T-cell (primary cell): ENCODE data around the gene CCNT1. TPM values are rescaled to one million over a fixed set of nuclear protein-coding genes. Genes with fewer than 3 reads are reported as not detected.

Source experiments
- ATAC-seq, 4 experiments: fragments of 200-7000 bp in 3 of 4; fragments of 150-1000 bp in 1 of 4; cut with Tn5 transposase; replicated peaks in 1 of 4; 1 replicate in 3 of 4; 2 replicates in 1 of 4; pipeline ENCODE4 v1.10.0; 2021; ENCODE audit warnings: moderate library complexity in 3 of 4, mild to moderate bottlenecking in 2 of 4, moderate number of reproducible peaks in 1 of 4
- CTCF ChIA-PET, 2 donors: fragments of 300-600 bp; sonication (Branson Sonifier 250); formaldehyde crosslinking; loops; one replicate each; lab custom pipeline; 2022; ENCODE audit warnings: antibody characterized with exemption in 2 of 2; lab: Charles Lee
- POLR2A ChIA-PET, 2 donors: fragments of 300-600 bp; sonication (Branson Sonifier 250); formaldehyde crosslinking; loops; one replicate each; lab custom pipeline; 2022; ENCODE audit warnings: antibody characterized with exemption in 2 of 2; lab: Charles Lee
- DNase-seq, 35 experiments: peaks; one replicate each; pipeline versions ENCODE4 v3.0.0 to v3.0.0-alpha.2; 2013 to 2023
- H3K27ac ChIP-seq: one replicate; pipeline ENCODE4 v1.5.1; 2013; ENCODE audit warnings: low read length
- H3K27me3 ChIP-seq, 2 experiments: replicated peaks in 1 of 2; 1 replicate in 1 of 2; 2 replicates in 1 of 2; pipeline versions ENCODE4 v1.6.1 to v1.7.0; 2013; ENCODE audit warnings: low read length in 1 of 2, mixed read lengths in 1 of 2; ENCODE audit not compliant: control insufficient read depth in 2 of 2, insufficient read depth in 2 of 2; ENCODE audit errors: extremely low read depth in 1 of 2
- H3K36me3 ChIP-seq, 2 donors: 1 replicate in 1 of 2; 2 replicates in 1 of 2; pipeline versions ENCODE4 v1.6.1 to v1.7.0; 2013; ENCODE audit warnings: low read length in 1 of 2; ENCODE audit not compliant: control insufficient read depth in 2 of 2, insufficient read depth in 1 of 2; ENCODE audit errors: extremely low read depth in 1 of 2
- H3K4me1 ChIP-seq, 2 experiments: 1 replicate in 1 of 2; 2 replicates in 1 of 2; pipeline versions ENCODE4 v1.6.1 to v1.7.0; 2013; ENCODE audit warnings: low read length in 2 of 2, mixed read lengths in 1 of 2; ENCODE audit not compliant: insufficient read depth in 2 of 2, control insufficient read depth in 1 of 2; ENCODE audit errors: extremely low read depth in 1 of 2
- H3K4me3 ChIP-seq, 2 donors: 1 replicate in 1 of 2; 2 replicates in 1 of 2; pipeline versions ENCODE4 v1.5.1 to v1.7.0; 2013; ENCODE audit warnings: mild to moderate bottlenecking in 2 of 2, low read length in 1 of 2, moderate library complexity in 1 of 2; ENCODE audit not compliant: control insufficient read depth in 1 of 2; ENCODE audit errors: extremely low read depth in 1 of 2
- H3K9me3 ChIP-seq: 2 replicates; pipeline ENCODE4 v1.7.0; 2013
- H3K27ac Mint-ChIP-seq, 2 donors: one replicate each; pipeline ENCODE4 v1.8.0; 2020 to 2021; ENCODE audit warnings: mild to moderate bottlenecking in 2 of 2, mixed read lengths in 2 of 2
- H3K27me3 Mint-ChIP-seq, 2 donors: one replicate each; pipeline ENCODE4 v1.8.0; 2021 to 2022; ENCODE audit warnings: mixed read lengths in 2 of 2
- H3K36me3 Mint-ChIP-seq: one replicate; pipeline ENCODE4 v1.8.0; 2021; ENCODE audit warnings: mixed read lengths
- H3K4me1 Mint-ChIP-seq, 3 donors: one replicate each; pipeline ENCODE4 v1.8.0; 2020 to 2022; ENCODE audit warnings: mixed read lengths in 3 of 3, mild to moderate bottlenecking in 1 of 3
- H3K4me3 Mint-ChIP-seq, 3 donors: one replicate each; pipeline ENCODE4 v1.8.0; 2020 to 2022; ENCODE audit warnings: mild to moderate bottlenecking in 3 of 3, mixed read lengths in 3 of 3, moderate library complexity in 3 of 3
- H3K9me3 Mint-ChIP-seq, 3 donors: one replicate each; pipeline ENCODE4 v1.8.0; 2020 to 2022; ENCODE audit warnings: mixed read lengths in 3 of 3
- WGBS: methylation state at CpG from one replicate; pipeline ENCODE4 v1.1.5; 2013; ENCODE audit warnings: missing lambda C conversion rate; ENCODE audit not compliant: insufficient coverage; 5-methylcytosine and 5-hydroxymethylcytosine counted together
- total RNA-seq, 35 experiments: library from RNA in 6 of 35; stranded (reverse) in 6 of 35; fragments of 120-200 nt in 1 of 35; gene quantifications; one replicate each; pipeline versions ENCODE4 v1.2.1 to v1.2.4 and lab custom pipeline; 2013 to 2026

The CCNT1 gene
- total RNA-seq, 5 donors from 2014 or later (not counting 1 experiment from before 2014, with no cell fraction given), result 49.6 to 109 (median 57.7) TPM

DNA sequence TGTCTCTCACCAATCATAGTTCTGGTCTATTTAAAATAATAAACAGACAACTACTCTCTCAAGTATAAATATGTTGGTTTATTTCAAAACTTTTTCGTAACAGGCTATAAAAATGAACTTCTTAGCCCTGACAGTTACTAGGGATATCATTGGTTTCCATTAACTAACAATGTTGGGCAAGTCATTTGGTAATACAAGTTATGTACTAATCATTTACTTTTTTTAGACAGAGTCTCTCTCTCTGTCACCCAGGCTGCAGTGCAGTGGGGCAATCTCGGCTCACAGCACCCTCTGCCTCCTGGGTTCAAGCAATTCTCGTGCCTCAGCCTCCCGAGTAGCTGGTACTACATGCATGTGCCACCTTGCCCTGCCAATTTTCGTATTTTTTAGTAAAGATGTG is 19.9 kb downstream of the CCNT1 start:
- 100% methylated on average over 3 of the region's 5 CpGs for WGBS
- H3K9me3 ChIP-seq, result no peaks in the 10 kb centered on the region
- peak overlapping the region in 1 of 2 donors; percentile 46 for H3K27ac Mint-ChIP-seq
- H3K27ac ChIP-seq, result no peak overlapping the region
- no peak overlapping the region for H3K4me3 Mint-ChIP-seq
- CTCF ChIA-PET, result interaction anchor here (0.6 to 0.7 kb wide), 3 partner anchors 65 to 742 kb away, joined by 3 to 4 read pairs (median 3); no protein-coding TSS in a partner anchor
- no peaks in the 10 kb centered on the region for H3K9me3 Mint-ChIP-seq
- POLR2A ChIA-PET, result interaction anchor here in 1 of 2 donors (1.4 kb wide), 1 partner anchor 14 kb away, joined by 6 read pairs; the partner anchor contains the start of gene KANSL2
- peaks cover 42% of the 10 kb centered on the region for H3K36me3 Mint-ChIP-seq
- no peak for ATAC-seq
- peaks cover 15 to 75% of the 10 kb centered on the region in 2 donors for H3K36me3 ChIP-seq
- no peaks in the 10 kb centered on the region for H3K27me3 ChIP-seq
- H3K4me1 Mint-ChIP-seq, result peaks cover 13 to 18% (median 14%) of the 10 kb centered on the region in 3 donors
- no peak for DNase-seq
- no peaks in the 10 kb centered on the region for H3K4me1 ChIP-seq
- H3K27me3 Mint-ChIP-seq, result no peaks in the 10 kb centered on the region
- H3K4me3 ChIP-seq, result no peak overlapping the region

DNA sequence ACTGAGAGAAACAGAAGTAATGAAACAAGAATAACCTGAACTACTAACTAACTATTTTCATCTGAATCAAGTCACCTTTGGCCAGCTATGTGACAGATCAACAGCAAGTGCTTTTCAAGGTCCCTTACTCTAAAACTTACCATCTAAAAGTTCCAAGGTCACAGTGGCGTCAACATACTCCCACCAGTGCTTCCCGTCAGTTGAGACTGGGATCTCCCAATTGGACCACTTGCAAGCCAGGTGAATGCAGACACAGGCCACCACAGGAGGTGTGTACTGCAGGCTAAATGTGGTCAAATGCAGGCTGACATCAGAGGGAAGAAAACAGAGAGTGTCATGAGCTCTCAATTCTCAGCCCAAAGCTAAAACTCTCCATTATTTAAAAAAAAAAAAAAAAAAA is 20.6 kb downstream of the CCNT1 start:
- Mint-ChIP-seq H3K27ac (no peak overlapping the region), H3K4me3 (no peak overlapping the region), H3K27me3 (no peaks in the 10 kb centered on the region), H3K36me3 (peaks cover 45% of the 10 kb centered on the region), H3K4me1 (peaks cover 14 to 23% (median 21%) of the 10 kb centered on the region in 3 donors), H3K9me3 (no peaks in the 10 kb centered on the region)
- CTCF ChIA-PET, result interaction anchor here (0.6 kb wide), 3 partner anchors 33 to 228 kb away, joined by 3 to 4 read pairs (median 3); no protein-coding TSS in a partner anchor
- H3K4me1 ChIP-seq, result no peaks in the 10 kb centered on the region
- H3K36me3 ChIP-seq, result peaks cover 15 to 82% of the 10 kb centered on the region in 2 donors
- H3K9me3 ChIP-seq, result no peaks in the 10 kb centered on the region
- DNase-seq (no peak), ATAC-seq (no peak)
- POLR2A ChIA-PET, result interaction anchor here (0.6 to 1.4 kb wide), 3 partner anchors 14 to 303 kb away, joined by 3 to 6 read pairs (median 6); partner anchors contain the start of genes DDN (in 1 of the 2) and KANSL2 (in 1 of the 2)
- H3K27ac ChIP-seq, result no peak overlapping the region
- 100% methylated on average over 2 of the region's 2 CpGs for WGBS
- no peak overlapping the region for H3K4me3 ChIP-seq
- no peaks in the 10 kb centered on the region for H3K27me3 ChIP-seq

DNA sequence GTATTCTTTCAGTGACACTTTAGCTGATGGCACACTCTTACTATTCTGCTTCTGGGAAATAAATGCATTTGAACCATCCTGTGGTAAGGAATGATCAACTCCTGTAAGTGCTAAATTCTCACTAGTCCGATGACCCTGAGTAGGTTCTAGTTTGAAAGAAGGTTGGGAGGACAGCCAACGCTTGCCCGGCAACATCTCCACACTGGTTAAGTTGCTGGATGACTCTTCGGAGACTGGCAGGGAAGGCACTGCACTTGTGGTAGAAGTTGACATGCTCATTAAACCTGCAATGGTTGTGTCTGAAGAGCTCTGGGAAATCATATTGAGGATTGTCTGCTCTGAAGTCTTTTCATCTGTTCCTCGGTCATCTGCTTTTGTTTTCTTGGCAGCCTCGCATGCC is 22.5 kb downstream of the CCNT1 start:
- peaks cover 40% of the 10 kb centered on the region for H3K36me3 Mint-ChIP-seq
- no peak overlapping the region for H3K27ac Mint-ChIP-seq
- H3K4me1 Mint-ChIP-seq, result peaks cover 9 to 21% (median 21%) of the 10 kb centered on the region in 3 donors
- ChIA-PET CTCF (interaction anchor here in 1 of 2 donors (0.5 kb wide), 1 partner anchor 60 kb away, joined by 3 read pairs; no protein-coding TSS in a partner anchor), POLR2A (interaction anchor here in 1 of 2 donors (0.6 kb wide), 1 partner anchor 77 kb away, joined by 5 read pairs; no protein-coding TSS in a partner anchor)
- no peaks in the 10 kb centered on the region for H3K27me3 Mint-ChIP-seq
- H3K4me1 ChIP-seq, result no peaks in the 10 kb centered on the region
- no peak overlapping the region for H3K27ac ChIP-seq
- H3K9me3 ChIP-seq, result no peaks in the 10 kb centered on the region
- no peak for DNase-seq
- no peak overlapping the region for H3K4me3 ChIP-seq
- peaks cover 15 to 82% of the 10 kb centered on the region in 2 donors for H3K36me3 ChIP-seq
- 100% methylated on average over 4 of the region's 6 CpGs for WGBS
- H3K27me3 ChIP-seq, result no peaks in the 10 kb centered on the region
- no peaks in the 10 kb centered on the region for H3K9me3 Mint-ChIP-seq
- ATAC-seq, result no peak
- H3K4me3 Mint-ChIP-seq, result no peak overlapping the region

DNA sequence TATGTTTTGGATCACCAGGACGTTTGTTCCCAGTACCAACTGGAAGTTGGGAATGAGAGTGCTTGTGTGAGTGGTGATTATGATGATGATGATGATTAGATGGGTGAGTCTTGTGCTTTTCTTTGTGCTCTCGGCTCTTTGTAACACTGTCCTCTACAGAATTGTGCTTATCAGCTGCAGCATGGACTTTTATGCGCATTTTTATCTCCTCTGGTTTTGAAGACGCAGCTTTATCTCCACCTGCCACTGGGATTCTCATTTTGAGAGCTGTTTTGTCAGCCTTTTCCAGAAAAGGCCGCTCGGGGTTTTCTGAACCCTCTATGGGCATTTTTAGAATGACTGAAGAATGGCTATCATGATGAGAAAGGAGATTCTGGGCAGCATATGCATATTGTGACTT is 22.9 kb downstream of the CCNT1 start:
- no peaks in the 10 kb centered on the region for H3K27me3 Mint-ChIP-seq
- POLR2A ChIA-PET, result interaction anchor here in 1 of 2 donors (0.6 kb wide), 1 partner anchor 76 kb away, joined by 5 read pairs; no protein-coding TSS in a partner anchor
- no peak overlapping the region for H3K4me3 Mint-ChIP-seq
- no peaks in the 10 kb centered on the region for H3K27me3 ChIP-seq
- H3K9me3 ChIP-seq, result no peaks in the 10 kb centered on the region
- CTCF ChIA-PET, result interaction anchor here in 1 of 2 donors (0.5 kb wide), 1 partner anchor 60 kb away, joined by 3 read pairs; no protein-coding TSS in a partner anchor
- H3K4me1 ChIP-seq, result no peaks in the 10 kb centered on the region
- H3K4me1 Mint-ChIP-seq, result peaks cover 9 to 21% (median 21%) of the 10 kb centered on the region in 3 donors
- H3K36me3 ChIP-seq, result peaks cover 15 to 86% of the 10 kb centered on the region in 2 donors
- ATAC-seq, result no peak
- no peaks in the 10 kb centered on the region for H3K9me3 Mint-ChIP-seq
- no peak overlapping the region for H3K4me3 ChIP-seq
- WGBS, result 94% methylated on average over 5 of the region's 6 CpGs
- no peak overlapping the region for H3K27ac ChIP-seq
- no peak for DNase-seq
- H3K27ac Mint-ChIP-seq, result no peak overlapping the region
- peaks cover 45% of the 10 kb centered on the region for H3K36me3 Mint-ChIP-seq

DNA sequence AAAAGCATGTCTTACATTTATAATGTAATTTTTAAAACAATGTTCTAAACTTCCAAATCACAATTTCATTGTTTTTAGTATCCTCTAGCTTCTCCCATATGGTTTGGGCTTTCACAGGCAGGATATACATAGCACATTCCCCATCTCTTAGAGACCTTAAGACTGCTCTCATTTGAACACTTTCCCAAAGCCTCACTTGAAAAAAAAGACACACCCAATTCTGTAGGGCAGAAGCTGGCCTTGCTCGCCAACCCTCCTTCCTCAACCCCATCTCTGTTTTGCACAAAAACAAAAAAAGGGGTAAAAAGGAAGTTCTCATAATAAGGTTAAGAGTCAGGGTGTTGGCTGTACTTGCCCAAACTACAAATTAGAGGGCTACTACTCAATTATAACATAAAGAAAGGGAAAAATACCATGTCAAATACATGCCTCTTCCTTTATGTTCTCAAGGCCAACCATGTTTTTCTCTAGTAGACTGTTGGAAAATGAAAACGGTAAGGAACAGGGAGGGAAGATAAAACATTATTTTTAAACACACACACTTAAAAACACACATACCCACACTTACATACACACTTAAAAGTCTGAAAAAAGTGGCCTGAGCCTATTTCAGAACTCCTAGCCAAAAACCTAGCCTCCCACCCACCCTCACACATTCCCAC is 24.6 kb downstream of the CCNT1 start:
- Mint-ChIP-seq H3K9me3 (no peaks in the 10 kb centered on the region), H3K36me3 (peaks cover 44% of the 10 kb centered on the region), H3K4me1 (peaks cover 12 to 21% (median 21%) of the 10 kb centered on the region in 3 donors), H3K4me3 (no peak overlapping the region), H3K27ac (peak overlapping the region in 1 of 2 donors; percentile 58), H3K27me3 (no peaks in the 10 kb centered on the region)
- Histone ChIP-seq H3K27ac (no peak overlapping the region), H3K36me3 (peaks cover 15 to 79% of the 10 kb centered on the region in 2 donors), H3K4me1 (no peaks in the 10 kb centered on the region), H3K4me3 (no peak overlapping the region), H3K9me3 (no peaks in the 10 kb centered on the region), H3K27me3 (no peaks in the 10 kb centered on the region)
- WGBS, result no CpG with 5 or more reads among the region's 2 CpGs
- ATAC-seq (no peak), DNase-seq (no peak)
- ChIA-PET POLR2A (interaction anchor here in 1 of 2 donors (0.6 to 0.7 kb wide), 2 partner anchors 12 to 128 kb away, joined by 3 to 4 read pairs; no protein-coding TSS in a partner anchor), CTCF (no interaction called here)

DNA sequence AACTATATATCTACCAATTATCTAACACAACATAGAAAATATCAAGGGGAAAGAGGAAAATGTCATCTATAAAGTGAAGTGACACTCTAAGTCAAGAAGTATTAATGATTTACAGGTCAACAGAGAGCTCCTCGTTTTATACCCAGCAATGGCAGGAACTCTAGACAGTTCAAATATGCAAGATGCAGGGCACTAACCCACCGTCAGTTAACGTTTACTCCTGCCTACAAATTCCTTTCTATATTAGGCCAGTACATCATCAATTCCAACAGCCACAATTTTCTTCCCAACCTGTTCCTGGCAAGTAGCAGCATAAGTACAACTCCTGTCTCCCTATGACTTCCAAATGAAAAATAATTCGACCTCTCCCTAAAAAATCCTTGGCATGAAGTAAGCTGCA is 25.5 kb downstream of the CCNT1 start:
- no peak for DNase-seq
- ChIA-PET POLR2A (interaction anchor here in 1 of 2 donors (0.6 kb wide), 1 partner anchor 682 kb away, joined by 3 read pairs; no protein-coding TSS in a partner anchor), CTCF (no interaction called here)

More for the DNA sequence above, 25.5 kb downstream of the CCNT1 start:
- H3K27me3 Mint-ChIP-seq, result no peaks in the 10 kb centered on the region
- no peaks in the 10 kb centered on the region for H3K27me3 ChIP-seq
- no peaks in the 10 kb centered on the region for H3K9me3 ChIP-seq
- H3K36me3 ChIP-seq, result peaks cover 15 to 69% of the 10 kb centered on the region in 2 donors
- no peak overlapping the region for H3K4me3 ChIP-seq
- no peaks in the 10 kb centered on the region for H3K4me1 ChIP-seq
- WGBS, result 88% methylated on average over 3 of the region's 4 CpGs
- no peaks in the 10 kb centered on the region for H3K9me3 Mint-ChIP-seq
- H3K27ac Mint-ChIP-seq, result no peak overlapping the region
- no peak overlapping the region for H3K4me3 Mint-ChIP-seq
- no peak overlapping the region for H3K27ac ChIP-seq
- peaks cover 12 to 21% (median 20%) of the 10 kb centered on the region in 3 donors for H3K4me1 Mint-ChIP-seq
- H3K36me3 Mint-ChIP-seq, result peaks cover 44% of the 10 kb centered on the region
- ATAC-seq, result no peak
